PC-3 (cell line): ENCODE measurements around the gene SAP30L.

Source experiments
- EZH2 ChIP-seq: fragments of 300-600 bp; sonication (generic); IDR thresholded peaks from one replicate; pipeline ENCODE4 v1.6.1; 2017; ENCODE audit warnings: antibody characterized with exemption, mild to moderate bottlenecking, low read length; ENCODE audit not compliant: unreplicated experiment
- EZH2phosphoT487 ChIP-seq: fragments of 300-600 bp; sonication (generic); IDR thresholded peaks from 2 replicates; pipeline ENCODE4 v1.6.1; 2018; ENCODE audit warnings: mild to moderate bottlenecking, antibody characterized with exemption, low read length, borderline replicate concordance
- TF ChIP-seq, protein P1 (sequence below): fragments of 300-600 bp; sonication (generic); conservative IDR thresholded peaks from 2 replicates; pipeline ENCODE4 v1.5.1; 2017; ENCODE audit warnings: antibody characterized with exemption, low read depth, mild to moderate bottlenecking, low read length

DNA sequence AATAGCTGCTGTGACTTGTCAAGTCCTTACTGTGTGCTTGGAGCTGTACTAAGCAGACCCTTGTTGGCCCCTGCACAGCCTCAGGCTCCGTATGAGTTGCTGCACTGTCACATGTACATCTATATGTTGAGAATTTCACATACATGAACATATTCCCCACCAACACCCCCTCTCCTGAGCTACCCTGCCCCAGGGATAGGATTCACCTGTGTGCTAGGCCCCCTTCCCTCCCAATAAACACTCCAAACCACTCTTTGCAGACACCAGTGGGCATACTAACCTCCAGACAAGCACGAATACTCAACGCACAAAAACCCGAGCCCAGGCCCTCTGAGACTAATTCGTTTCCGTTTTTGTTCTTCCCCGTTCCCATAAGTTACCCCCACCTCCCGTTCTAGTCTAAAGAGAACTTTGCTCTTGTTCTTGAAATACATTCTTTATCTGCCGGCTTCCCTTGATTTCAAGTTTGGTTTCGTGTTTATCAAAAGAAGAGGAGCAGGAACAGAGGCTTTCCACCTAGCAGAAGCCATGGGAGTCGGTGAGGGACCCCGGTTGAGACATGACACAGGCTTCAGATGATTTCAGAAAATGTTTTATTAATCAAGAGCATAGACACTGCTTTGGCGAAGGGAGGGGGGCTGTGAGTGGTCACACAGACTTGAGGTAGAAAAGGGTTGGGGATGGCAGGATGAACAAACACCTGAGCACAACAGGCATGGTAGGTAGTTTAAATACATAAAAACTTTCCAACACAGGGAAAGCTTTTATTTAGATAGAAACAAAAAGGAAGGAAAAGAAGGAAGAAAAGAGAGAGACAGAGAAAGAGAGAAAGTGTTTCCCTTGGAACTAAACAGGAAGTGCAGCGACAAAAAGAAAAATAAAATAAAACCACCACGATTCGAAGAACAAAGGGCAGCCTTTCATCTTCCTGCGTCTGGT lies 28.9 kb downstream of the SAP30L start:
- no peak for TF ChIP-seq EZH2
- TF ChIP-seq, protein P1, sequence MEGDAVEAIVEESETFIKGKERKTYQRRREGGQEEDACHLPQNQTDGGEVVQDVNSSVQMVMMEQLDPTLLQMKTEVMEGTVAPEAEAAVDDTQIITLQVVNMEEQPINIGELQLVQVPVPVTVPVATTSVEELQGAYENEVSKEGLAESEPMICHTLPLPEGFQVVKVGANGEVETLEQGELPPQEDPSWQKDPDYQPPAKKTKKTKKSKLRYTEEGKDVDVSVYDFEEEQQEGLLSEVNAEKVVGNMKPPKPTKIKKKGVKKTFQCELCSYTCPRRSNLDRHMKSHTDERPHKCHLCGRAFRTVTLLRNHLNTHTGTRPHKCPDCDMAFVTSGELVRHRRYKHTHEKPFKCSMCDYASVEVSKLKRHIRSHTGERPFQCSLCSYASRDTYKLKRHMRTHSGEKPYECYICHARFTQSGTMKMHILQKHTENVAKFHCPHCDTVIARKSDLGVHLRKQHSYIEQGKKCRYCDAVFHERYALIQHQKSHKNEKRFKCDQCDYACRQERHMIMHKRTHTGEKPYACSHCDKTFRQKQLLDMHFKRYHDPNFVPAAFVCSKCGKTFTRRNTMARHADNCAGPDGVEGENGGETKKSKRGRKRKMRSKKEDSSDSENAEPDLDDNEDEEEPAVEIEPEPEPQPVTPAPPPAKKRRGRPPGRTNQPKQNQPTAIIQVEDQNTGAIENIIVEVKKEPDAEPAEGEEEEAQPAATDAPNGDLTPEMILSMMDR: no peak
- no peak for TF ChIP-seq EZH2phosphoT487
